Keratinocyte (primary cell): ENCODE results near the gene COL13A1.

Experiments
- CTCF ChIP-seq, 3 experiments: IDR thresholded peaks in 1 of 3; conservative IDR thresholded peaks in 1 of 3; optimal IDR thresholded peaks in 1 of 3; 2 replicates in 2 of 3; 3 replicates in 1 of 3; pipeline versions ENCODE3 to v1.5.1; 2011; ENCODE audit warnings: low read length in 3 of 3, mild to moderate bottlenecking in 3 of 3, moderate library complexity in 2 of 3, control low read depth in 1 of 3, inconsistent platforms in 1 of 3; ENCODE audit not compliant: insufficient read depth in 2 of 3; ENCODE audit errors: extremely low read depth in 1 of 3
- EZH2 ChIP-seq: IDR thresholded peaks from one replicate; pipeline ENCODE4 v1.6.1; 2012; ENCODE audit warnings: inconsistent platforms, mild to moderate bottlenecking, low read length, moderate library complexity

DNA sequence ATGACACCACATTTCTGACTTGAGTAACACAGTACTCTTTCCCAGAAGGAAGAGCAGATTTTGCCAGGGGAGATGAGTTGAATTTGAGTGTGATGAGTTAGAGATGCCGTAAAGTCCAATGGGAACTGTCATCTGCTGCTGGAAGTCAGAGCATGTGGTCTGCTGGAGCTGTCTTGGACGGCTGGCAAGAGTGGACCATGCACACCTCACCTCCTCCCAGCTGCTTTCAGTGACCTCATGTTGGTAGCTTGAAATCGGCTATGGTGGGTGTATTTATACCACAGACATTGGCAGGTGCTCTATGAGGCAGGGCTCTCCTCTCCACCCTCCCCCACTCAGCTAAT lies 82.3 kb downstream of the COL13A1 start:
- TF ChIP-seq CTCF (optimal IDR thresholded peaks at IDR 0.05 in 1 of 3, IDR thresholded peaks at IDR 0.05 in 1 of 3, conservative IDR thresholded peaks at IDR 0.05 in 1 of 3; ENCODE audit: extremely low read depth in 1 of 3, insufficient read depth in 2 of 3, low read length in 3 of 3) (no peak), EZH2 (no peak)
